Measurements from ENCODE around the gene ROPN1B.

- TF ChIP-seq POLR2A (IDR thresholded peaks at IDR 0.05): no peak
- TF ChIP-seq POLR2AphosphoS5 (IDR thresholded peaks at IDR 0.05): no peak
- TF ChIP-seq CTCF (IDR thresholded peaks at IDR 0.05): no peak
Observed at GRCh38 chr3:126004692-126005091, 35.7 kb downstream of the ROPN1B start.

All from prostate gland (tissue), 2 donors.